ENCODE results near the gene LYRM4. TPM values are rescaled to one million over a fixed set of nuclear protein-coding genes. Genes with fewer than 3 reads are reported as not detected.

The LYRM4 gene
- total RNA-seq, 1 experiment from 2014 or later, result 37.0 TPM

DNA sequence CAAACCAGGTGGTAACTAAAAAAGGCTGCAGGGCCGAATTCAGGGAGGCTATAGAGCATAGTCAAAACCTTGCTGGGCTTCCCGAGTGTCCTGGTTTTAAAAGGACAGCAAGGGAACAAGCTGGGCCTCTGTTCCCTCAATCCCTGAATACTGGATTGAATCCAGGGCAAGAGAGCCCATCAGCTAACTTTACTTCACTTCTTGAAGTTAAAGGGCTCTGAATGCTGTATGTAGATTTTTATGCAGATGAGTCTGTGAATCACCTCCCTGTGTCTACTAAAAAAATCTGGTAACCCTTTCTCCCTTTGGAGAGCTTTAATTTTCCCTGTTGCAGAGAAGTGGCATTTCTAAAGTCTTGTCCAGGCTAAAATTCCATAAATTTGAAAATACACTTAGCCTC, 29.5 kb downstream of the LYRM4 start:
- Histone ChIP-seq H3K4me2 (no peak overlapping the region), H3K79me2 (ENCODE audit: low read depth) (no peaks in the 10 kb centered on the region), H3K4me3 (no peak overlapping the region), H3K36me3 (ENCODE audit: low read depth) (no peaks in the 10 kb centered on the region), H3F3A (ENCODE audit: insufficient read depth, low read depth) (no peaks in the 10 kb centered on the region), H3K9me2 (ENCODE audit: insufficient read depth) (no peaks in the 10 kb centered on the region), H2AFZ (no peak overlapping the region), H3K4me1 (replicated peaks; ENCODE audit: insufficient read depth) (no peaks in the 10 kb centered on the region), H4K20me1 (ENCODE audit: insufficient read depth) (no peaks in the 10 kb centered on the region), H3K27ac (no peak overlapping the region), H3K27me3 (ENCODE audit: insufficient read depth, low read depth) (no peaks in the 10 kb centered on the region), H3K9me3 (ENCODE audit: insufficient read depth, low read depth) (no peaks in the 10 kb centered on the region)
- intact Hi-C loops (cut with micrococcal nuclease; ENCODE audit: unreplicated experiment), result no loop called here
- no TSS peak for BruUV-seq (replicated peaks)
- CTCF ChIA-PET, result no interaction called here
- TF ChIP-seq, protein P1, sequence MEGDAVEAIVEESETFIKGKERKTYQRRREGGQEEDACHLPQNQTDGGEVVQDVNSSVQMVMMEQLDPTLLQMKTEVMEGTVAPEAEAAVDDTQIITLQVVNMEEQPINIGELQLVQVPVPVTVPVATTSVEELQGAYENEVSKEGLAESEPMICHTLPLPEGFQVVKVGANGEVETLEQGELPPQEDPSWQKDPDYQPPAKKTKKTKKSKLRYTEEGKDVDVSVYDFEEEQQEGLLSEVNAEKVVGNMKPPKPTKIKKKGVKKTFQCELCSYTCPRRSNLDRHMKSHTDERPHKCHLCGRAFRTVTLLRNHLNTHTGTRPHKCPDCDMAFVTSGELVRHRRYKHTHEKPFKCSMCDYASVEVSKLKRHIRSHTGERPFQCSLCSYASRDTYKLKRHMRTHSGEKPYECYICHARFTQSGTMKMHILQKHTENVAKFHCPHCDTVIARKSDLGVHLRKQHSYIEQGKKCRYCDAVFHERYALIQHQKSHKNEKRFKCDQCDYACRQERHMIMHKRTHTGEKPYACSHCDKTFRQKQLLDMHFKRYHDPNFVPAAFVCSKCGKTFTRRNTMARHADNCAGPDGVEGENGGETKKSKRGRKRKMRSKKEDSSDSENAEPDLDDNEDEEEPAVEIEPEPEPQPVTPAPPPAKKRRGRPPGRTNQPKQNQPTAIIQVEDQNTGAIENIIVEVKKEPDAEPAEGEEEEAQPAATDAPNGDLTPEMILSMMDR (conservative IDR thresholded peaks at IDR 0.05), result no peak
- POLR2A ChIA-PET (ENCODE audit: unreplicated experiment), result no interaction called here
- DNase-seq, result no peak

DNA sequence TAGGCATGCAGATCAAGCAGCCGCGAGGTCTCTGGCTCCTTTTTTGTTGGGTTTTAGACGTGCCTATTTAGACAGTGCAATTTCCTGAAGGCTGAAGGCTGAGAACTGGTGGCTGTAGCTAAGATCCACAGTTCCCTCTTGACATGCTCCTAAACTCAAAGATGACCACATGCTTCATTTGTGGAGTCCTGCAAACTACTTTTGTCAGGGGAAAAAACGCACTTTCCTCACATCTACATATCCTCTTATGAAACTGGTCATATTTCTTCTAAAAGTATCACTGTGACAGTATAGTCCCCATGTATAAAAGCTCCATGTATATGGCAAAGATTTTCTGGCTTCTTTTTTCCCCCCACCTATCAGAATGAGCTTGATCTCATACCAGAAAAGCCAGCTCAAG, 30.7 kb downstream of the LYRM4 start:
- TF ChIP-seq, protein P1 (conservative IDR thresholded peaks at IDR 0.05), result no peak
- no peak for TF ChIP-seq EZH2 (IDR thresholded peaks at IDR 0.05; ENCODE audit: low read depth)
- Histone ChIP-seq H3K9me2 (ENCODE audit: insufficient read depth) (no peaks in the 10 kb centered on the region), H3F3A (ENCODE audit: insufficient read depth, low read depth) (no peaks in the 10 kb centered on the region), H3K27me3 (ENCODE audit: insufficient read depth, low read depth) (no peaks in the 10 kb centered on the region), H3K27ac (no peak overlapping the region), H3K4me1 (replicated peaks; ENCODE audit: insufficient read depth) (no peaks in the 10 kb centered on the region), H2AFZ (no peak overlapping the region), H3K36me3 (ENCODE audit: low read depth) (no peaks in the 10 kb centered on the region), H3K79me2 (ENCODE audit: low read depth) (no peaks in the 10 kb centered on the region), H4K20me1 (ENCODE audit: insufficient read depth) (no peaks in the 10 kb centered on the region), H3K4me2 (no peak overlapping the region), H3K4me3 (no peak overlapping the region), H3K9me3 (ENCODE audit: insufficient read depth, low read depth) (no peaks in the 10 kb centered on the region)
- intact Hi-C loops (cut with micrococcal nuclease; ENCODE audit: unreplicated experiment), result no loop called here
- BruUV-seq (replicated peaks), result no TSS peak
- no peak for DNase-seq
- POLR2A ChIA-PET (ENCODE audit: unreplicated experiment), result interaction anchor here (0.7 kb wide), 1 partner anchor 10 kb away, joined by 3 read pairs; no protein-coding TSS in a partner anchor
- CTCF ChIA-PET, result interaction anchor here (0.6 kb wide), 1 partner anchor 10 kb away, joined by 3 read pairs; no protein-coding TSS in a partner anchor

DNA sequence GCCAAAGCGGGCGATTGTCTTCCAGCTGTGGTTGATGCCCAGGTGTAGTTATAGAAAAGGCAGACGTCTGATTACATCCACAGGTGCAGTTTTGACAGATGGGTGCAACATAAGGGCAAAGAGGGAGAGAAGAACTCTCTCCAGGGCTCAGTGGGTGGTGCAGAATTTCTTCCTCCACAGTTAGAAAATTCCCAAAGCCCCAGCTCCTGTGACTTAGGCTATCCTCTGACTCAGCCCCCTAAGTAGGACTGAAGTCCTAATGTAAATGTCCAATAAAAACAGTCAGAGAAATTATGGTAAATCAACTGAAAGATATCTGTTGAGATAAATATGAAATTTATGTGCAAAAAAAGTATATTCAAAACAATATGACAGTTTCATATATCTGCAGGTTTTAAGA, 31.4 kb downstream of the LYRM4 start:
- Histone ChIP-seq H3K4me3 (no peak overlapping the region), H3K4me2 (no peak overlapping the region)

More for the DNA sequence above, 31.4 kb downstream of the LYRM4 start:
- intact Hi-C loops (cut with micrococcal nuclease; ENCODE audit: unreplicated experiment), result loop anchor here (10.0 kb wide), 1 partner anchor 1315 kb away; no protein-coding TSS in a partner anchor
- Histone ChIP-seq H2AFZ (no peak overlapping the region), H3K27ac (no peak overlapping the region), H4K20me1 (ENCODE audit: insufficient read depth) (no peaks in the 10 kb centered on the region), H3K4me1 (replicated peaks; ENCODE audit: insufficient read depth) (no peaks in the 10 kb centered on the region), H3K36me3 (ENCODE audit: low read depth) (no peaks in the 10 kb centered on the region), H3K79me2 (ENCODE audit: low read depth) (no peaks in the 10 kb centered on the region), H3F3A (ENCODE audit: insufficient read depth, low read depth) (no peaks in the 10 kb centered on the region), H3K27me3 (ENCODE audit: insufficient read depth, low read depth) (no peaks in the 10 kb centered on the region), H3K9me3 (ENCODE audit: insufficient read depth, low read depth) (no peaks in the 10 kb centered on the region), H3K9me2 (ENCODE audit: insufficient read depth) (no peaks in the 10 kb centered on the region)
- no peak for DNase-seq
- POLR2A ChIA-PET (ENCODE audit: unreplicated experiment), result no interaction called here
- CTCF ChIA-PET, result no interaction called here
- BruUV-seq (replicated peaks), result no TSS peak
- TF ChIP-seq, protein P1 (conservative IDR thresholded peaks at IDR 0.05), result no peak
- TF ChIP-seq EZH2 (IDR thresholded peaks at IDR 0.05; ENCODE audit: low read depth), result no peak
